ENCODE measurements around the gene FAM120A.

The FAM120A gene

GRCh38 chr9:93473411-93473810 is 21.9 kb downstream of the FAM120A start:
- no peak for DNase-seq (ENCODE audit: low read depth)

GRCh38 chr9:93475108-93475507 is 23.6 kb downstream of the FAM120A start:
- no peak for DNase-seq (ENCODE audit: low read depth)

GRCh38 chr9:93475856-93476255 is 24.4 kb downstream of the FAM120A start:
- no peak for DNase-seq (ENCODE audit: low read depth)

- no peak for DNase-seq (ENCODE audit: low read depth)
Measured at GRCh38 chr9:93476924-93477323, 25.4 kb downstream of the FAM120A start.

GRCh38 chr9:93477397-93477796 is 25.9 kb downstream of the FAM120A start:
- DNase-seq (ENCODE audit: low read depth), result no peak

GRCh38 chr9:93479726-93480125 is 28.2 kb downstream of the FAM120A start:
- DNase-seq (ENCODE audit: low read depth), result no peak

- no peak for DNase-seq (ENCODE audit: low read depth)
Measured at GRCh38 chr9:93480262-93480661, 28.8 kb downstream of the FAM120A start.

- DNase-seq (ENCODE audit: low read depth), result no peak
Measured at GRCh38 chr9:93480728-93481324, 29.3 kb downstream of the FAM120A start.

GRCh38 chr9:93483497-93483896 is 32.0 kb downstream of the FAM120A start:
- DNase-seq (ENCODE audit: low read depth), result no peak

GRCh38 chr9:93486268-93486667 is 34.8 kb downstream of the FAM120A start:
- DNase-seq (ENCODE audit: low read depth), result no peak

GRCh38 chr9:93488244-93488643 is 36.8 kb downstream of the FAM120A start:
- DNase-seq (ENCODE audit: low read depth), result no peak

- DNase-seq (ENCODE audit: low read depth), result no peak
Measured at GRCh38 chr9:93491593-93492232, 40.2 kb downstream of the FAM120A start.

GRCh38 chr9:93492327-93492726 is 40.8 kb downstream of the FAM120A start:
- no peak for DNase-seq (ENCODE audit: low read depth)

- no peak for DNase-seq (ENCODE audit: low read depth)
Measured at GRCh38 chr9:93493949-93494348, 42.5 kb downstream of the FAM120A start.

- DNase-seq (ENCODE audit: low read depth), result no peak
Measured at GRCh38 chr9:93496285-93496684, 44.8 kb downstream of the FAM120A start.

- no peak for DNase-seq (ENCODE audit: low read depth)
Measured at GRCh38 chr9:93500571-93501298, 49.2 kb downstream of the FAM120A start.

GRCh38 chr9:93501406-93501805 is 49.9 kb downstream of the FAM120A start:
- no peak for DNase-seq (ENCODE audit: low read depth)

- no peak for DNase-seq (ENCODE audit: low read depth)
Measured at GRCh38 chr9:93503381-93503780, 51.9 kb downstream of the FAM120A start.

GRCh38 chr9:93505541-93506132 is 54.2 kb downstream of the FAM120A start:
- no peak for DNase-seq (ENCODE audit: low read depth)

- no peak for DNase-seq (ENCODE audit: low read depth)
Measured at GRCh38 chr9:93507768-93508167, 56.3 kb downstream of the FAM120A start.

- no peak for DNase-seq (ENCODE audit: low read depth)
Measured at GRCh38 chr9:93508207-93508606, 56.7 kb downstream of the FAM120A start.

- DNase-seq (ENCODE audit: low read depth), result no peak
Measured at GRCh38 chr9:93509084-93509483, 57.6 kb downstream of the FAM120A start.

- DNase-seq (ENCODE audit: low read depth), result no peak
Measured at GRCh38 chr9:93510041-93510440, 58.6 kb downstream of the FAM120A start.

Data from activated T-helper 9 cell treated with anti-CD3 and anti-CD28 coated beads, Interleukin-2, amount 50 U/mL, for 16 hours (primary cell).